Activated T-helper 17 cell treated with anti-CD3 and anti-CD28 coated beads, Interleukin-2, amount 50 U/mL, for 72 hours (primary cell): ENCODE data around the gene PIK3R6. TPM values are rescaled to one million over a fixed set of nuclear protein-coding genes. Genes with fewer than 3 reads are reported as not detected.
"Not testable (repeated sequence)": the region's sequence is repeated elsewhere in the genome, so short reads cannot be mapped to it uniquely, and the experiment has no call there.

Experiments
- ATAC-seq: fragments of 150-1000 bp; cut with Tn5 transposase; replicated peaks from 2 replicates; pipeline ENCODE4 v1.10.0; 2021; ENCODE audit warnings: mild to moderate bottlenecking, moderate library complexity
- H3K27ac Mint-ChIP-seq: one replicate; pipeline ENCODE4 v1.8.0; 2022; ENCODE audit warnings: mixed read lengths
- H3K27me3 Mint-ChIP-seq: one replicate; pipeline ENCODE4 v1.8.0; 2022; ENCODE audit warnings: mixed read lengths
- H3K36me3 Mint-ChIP-seq: one replicate; pipeline ENCODE4 v1.8.0; 2022; ENCODE audit warnings: low read depth, mild to moderate bottlenecking, mixed read lengths
- H3K4me1 Mint-ChIP-seq: one replicate; pipeline ENCODE4 v1.8.0; 2022; ENCODE audit warnings: mixed read lengths
- H3K4me3 Mint-ChIP-seq: one replicate; pipeline ENCODE4 v1.8.0; 2022; ENCODE audit warnings: mild to moderate bottlenecking, mixed read lengths
- H3K9me3 Mint-ChIP-seq: one replicate; pipeline ENCODE4 v1.8.0; 2022; ENCODE audit warnings: mixed read lengths
- total RNA-seq, 2 donors: library from RNA; stranded (reverse); gene quantifications; one replicate each; pipeline ENCODE4 v1.2.3, GENCODE V29; 2022

The PIK3R6 gene
- total RNA-seq, 2 donors from 2014 or later, result 4.6 to 7.6 TPM

GRCh38 chr17:8887834-8888703 is 20.6 kb upstream of the PIK3R6 start:
- no peaks in the 10 kb centered on the region for H3K27me3 Mint-ChIP-seq
- H3K36me3 Mint-ChIP-seq, result peaks cover 83% of the 10 kb centered on the region
- no peak overlapping the region for H3K27ac Mint-ChIP-seq
- no peaks in the 10 kb centered on the region for H3K9me3 Mint-ChIP-seq
- no peak for ATAC-seq
- H3K4me3 Mint-ChIP-seq, result no peak overlapping the region
- H3K4me1 Mint-ChIP-seq, result peaks cover 21% of the 10 kb centered on the region

GRCh38 chr17:8887301-8887700 is 19.8 kb upstream of the PIK3R6 start:
- no peak for ATAC-seq
- Mint-ChIP-seq H3K4me3 (no peak overlapping the region), H3K4me1 (peaks cover 20% of the 10 kb centered on the region), H3K9me3 (no peaks in the 10 kb centered on the region), H3K27me3 (no peaks in the 10 kb centered on the region), H3K27ac (no peak overlapping the region), H3K36me3 (peaks cover 83% of the 10 kb centered on the region)

- Mint-ChIP-seq H3K9me3 (no peaks in the 10 kb centered on the region), H3K4me3 (no peak overlapping the region), H3K27me3 (no peaks in the 10 kb centered on the region), H3K4me1 (peaks cover 16% of the 10 kb centered on the region), H3K27ac (no peak overlapping the region), H3K36me3 (peaks cover 84% of the 10 kb centered on the region)
- ATAC-seq, result no peak
These were observed 18.7 kb upstream of the PIK3R6 start for GRCh38 chr17:8885967-8886684.

DNA sequence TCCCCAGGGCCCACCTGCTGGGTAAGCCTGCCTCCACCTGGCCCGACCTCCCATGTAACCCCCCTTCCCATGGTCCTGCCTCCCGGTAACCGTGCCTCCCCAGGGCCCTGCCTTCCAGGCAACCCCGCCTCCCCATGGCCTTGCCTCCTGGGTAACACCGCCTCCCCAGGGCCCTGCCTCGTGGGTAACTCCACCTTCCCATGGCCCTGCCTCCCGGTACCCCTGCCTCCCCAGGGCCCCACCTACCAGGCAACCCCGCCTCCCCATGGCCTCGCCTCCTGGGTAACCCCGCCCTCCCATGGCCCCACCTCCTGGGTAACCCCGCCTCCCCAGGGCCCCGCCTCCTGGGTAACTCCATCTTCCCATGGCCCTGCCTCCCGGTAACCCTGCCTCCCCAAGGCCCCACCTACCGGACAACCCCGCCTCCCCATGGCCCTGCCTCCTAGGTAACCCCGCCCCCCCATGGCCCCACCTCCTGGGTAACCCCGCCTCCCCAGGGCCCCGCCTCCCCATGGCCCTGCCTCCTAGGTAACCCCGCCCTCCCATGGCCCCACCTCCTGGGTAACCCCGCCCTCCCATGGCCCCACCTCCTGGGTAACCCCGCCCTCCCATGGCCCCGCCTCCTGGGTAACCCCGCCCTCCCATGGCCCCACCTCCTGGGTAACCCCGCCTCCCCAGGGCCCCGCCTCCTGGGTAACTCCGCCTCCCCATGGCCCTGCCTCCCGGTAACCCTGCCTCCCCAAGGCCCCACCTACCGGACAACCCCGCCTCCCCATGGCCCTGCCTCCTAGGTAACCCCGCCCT is 17.9 kb upstream of the PIK3R6 start:
- Mint-ChIP-seq H3K4me1 (peaks cover 16% of the 10 kb centered on the region), H3K36me3 (peaks cover 89% of the 10 kb centered on the region)

DNA sequence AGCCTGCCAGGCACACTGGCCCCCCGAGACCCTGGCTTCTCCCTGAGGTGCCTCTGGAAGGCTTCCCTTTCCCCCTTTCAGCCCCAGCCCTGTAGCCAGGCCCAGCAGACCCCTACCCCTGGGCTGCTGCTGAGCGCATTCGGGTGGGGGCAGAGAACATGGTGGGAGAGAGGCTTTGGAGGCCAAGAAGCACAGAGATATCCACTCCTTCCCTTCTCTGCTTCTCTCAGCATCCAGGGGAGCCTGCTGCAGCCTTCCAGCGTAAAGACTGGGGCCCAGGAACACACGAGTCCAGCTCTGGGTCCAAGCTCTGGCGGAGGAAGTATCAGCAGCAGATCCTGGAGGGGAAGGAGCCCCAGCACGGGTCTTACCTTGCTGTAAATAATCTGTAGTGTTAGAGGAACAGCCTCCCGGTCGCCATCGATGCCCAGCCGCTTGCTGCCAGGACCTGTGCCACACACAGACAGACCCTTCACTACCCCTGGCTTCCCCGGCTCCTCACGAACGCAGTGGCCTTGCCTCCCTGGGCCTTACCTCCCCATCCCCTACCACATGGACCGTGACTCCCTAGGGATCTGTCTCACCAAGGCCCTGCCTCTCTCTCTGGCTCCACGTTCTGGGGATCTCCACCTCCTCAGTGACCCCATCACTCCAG is 17.0 kb upstream of the PIK3R6 start:
- no peak for ATAC-seq
- H3K36me3 Mint-ChIP-seq, result peaks cover 89% of the 10 kb centered on the region
- H3K4me3 Mint-ChIP-seq, result no peak overlapping the region
- H3K9me3 Mint-ChIP-seq, result no peaks in the 10 kb centered on the region
- peak overlapping the region; percentile 82 for H3K27ac Mint-ChIP-seq
- peaks cover 16% of the 10 kb centered on the region for H3K4me1 Mint-ChIP-seq
- no peaks in the 10 kb centered on the region for H3K27me3 Mint-ChIP-seq

More for the DNA sequence above, 17.9 kb upstream of the PIK3R6 start:
- not testable (repeated sequence) for H3K4me3 Mint-ChIP-seq, H3K27me3 Mint-ChIP-seq, H3K9me3 Mint-ChIP-seq, H3K27ac Mint-ChIP-seq
- ATAC-seq, result peak; percentile 66

DNA sequence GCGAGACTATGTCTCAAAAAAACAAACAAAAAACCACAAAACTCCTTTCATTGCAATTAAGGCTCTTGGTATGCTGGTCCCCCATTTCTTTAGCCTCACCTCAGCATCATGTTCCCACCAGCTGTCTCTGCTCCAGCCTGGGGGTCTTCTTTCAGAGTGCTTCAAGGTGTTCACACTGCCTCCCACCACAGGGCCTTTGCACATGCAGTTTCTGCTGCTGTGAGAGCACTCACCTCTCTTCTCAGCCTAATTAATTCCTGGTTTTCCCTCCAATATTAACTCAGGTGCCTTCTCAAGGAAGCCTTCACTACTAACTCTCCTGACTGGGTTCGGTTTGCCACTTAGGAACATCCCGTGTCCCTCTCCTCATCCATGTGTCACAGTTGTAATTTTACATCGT is 15.9 kb upstream of the PIK3R6 start:
- H3K27ac Mint-ChIP-seq, result peak overlapping the region; percentile 82

GRCh38 chr17:8881606-8882005 is 14.1 kb upstream of the PIK3R6 start:
- Mint-ChIP-seq H3K36me3 (peaks cover 87% of the 10 kb centered on the region), H3K27me3 (no peaks in the 10 kb centered on the region), H3K4me1 (peaks cover 16% of the 10 kb centered on the region), H3K4me3 (no peak overlapping the region), H3K27ac (no peak overlapping the region), H3K9me3 (no peaks in the 10 kb centered on the region)
- no peak for ATAC-seq

More for the DNA sequence above, 15.9 kb upstream of the PIK3R6 start:
- no peaks in the 10 kb centered on the region for H3K9me3 Mint-ChIP-seq
- peaks cover 89% of the 10 kb centered on the region for H3K36me3 Mint-ChIP-seq
- no peaks in the 10 kb centered on the region for H3K27me3 Mint-ChIP-seq
- no peak overlapping the region for H3K4me3 Mint-ChIP-seq
- ATAC-seq, result no peak
- peaks cover 16% of the 10 kb centered on the region for H3K4me1 Mint-ChIP-seq

DNA sequence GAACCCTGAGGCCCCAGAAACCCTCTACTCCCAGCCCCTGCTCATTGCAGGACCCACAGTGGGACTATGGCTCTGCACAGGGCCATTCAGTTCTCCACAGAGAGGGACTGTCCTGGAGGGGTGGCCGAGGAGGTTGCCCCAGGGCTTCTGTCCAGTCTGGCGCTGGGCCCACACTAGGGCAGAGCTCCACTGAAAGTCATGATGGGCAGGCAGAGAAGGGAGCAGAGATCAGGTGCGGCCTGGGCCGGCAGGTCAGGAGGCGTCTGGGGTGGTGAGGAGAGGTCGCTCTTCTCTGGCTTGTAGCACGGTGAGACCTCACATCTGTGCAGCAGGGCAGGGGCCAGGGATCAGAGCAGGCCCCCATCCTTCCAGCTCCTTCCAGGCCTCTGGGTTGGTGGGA is 13.0 kb upstream of the PIK3R6 start:
- no peak for ATAC-seq
- peaks cover 79% of the 10 kb centered on the region for H3K36me3 Mint-ChIP-seq
- no peaks in the 10 kb centered on the region for H3K9me3 Mint-ChIP-seq
- H3K27ac Mint-ChIP-seq, result peak overlapping the region; percentile 73
- H3K4me3 Mint-ChIP-seq, result no peak overlapping the region
- no peaks in the 10 kb centered on the region for H3K27me3 Mint-ChIP-seq
- H3K4me1 Mint-ChIP-seq, result peaks cover 16% of the 10 kb centered on the region

DNA sequence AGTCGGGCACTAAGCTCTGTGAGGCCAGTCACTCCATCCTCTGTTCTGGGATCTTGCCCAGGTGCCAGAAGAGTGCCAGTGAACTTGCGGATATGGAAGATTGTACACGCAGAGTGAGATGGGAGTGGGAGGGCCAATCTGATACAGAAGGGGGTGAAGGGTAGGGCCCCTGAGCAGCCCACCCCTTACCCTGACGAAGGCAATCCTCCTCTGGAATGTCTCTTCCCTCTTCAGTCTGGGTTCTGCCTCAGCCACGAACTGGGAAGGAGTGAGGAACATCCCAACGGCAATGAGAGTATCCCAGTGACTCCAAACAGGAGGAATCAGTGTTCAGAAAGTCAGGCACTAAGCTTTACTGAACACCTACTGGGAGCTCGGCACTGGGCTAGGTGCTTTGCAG is 11.9 kb upstream of the PIK3R6 start:
- H3K9me3 Mint-ChIP-seq, result no peaks in the 10 kb centered on the region
- H3K4me1 Mint-ChIP-seq, result peaks cover 16% of the 10 kb centered on the region
- peak overlapping the region; percentile 73 for H3K27ac Mint-ChIP-seq
- peaks cover 72% of the 10 kb centered on the region for H3K36me3 Mint-ChIP-seq
- no peak for ATAC-seq
- H3K27me3 Mint-ChIP-seq, result no peaks in the 10 kb centered on the region
- H3K4me3 Mint-ChIP-seq, result no peak overlapping the region

DNA sequence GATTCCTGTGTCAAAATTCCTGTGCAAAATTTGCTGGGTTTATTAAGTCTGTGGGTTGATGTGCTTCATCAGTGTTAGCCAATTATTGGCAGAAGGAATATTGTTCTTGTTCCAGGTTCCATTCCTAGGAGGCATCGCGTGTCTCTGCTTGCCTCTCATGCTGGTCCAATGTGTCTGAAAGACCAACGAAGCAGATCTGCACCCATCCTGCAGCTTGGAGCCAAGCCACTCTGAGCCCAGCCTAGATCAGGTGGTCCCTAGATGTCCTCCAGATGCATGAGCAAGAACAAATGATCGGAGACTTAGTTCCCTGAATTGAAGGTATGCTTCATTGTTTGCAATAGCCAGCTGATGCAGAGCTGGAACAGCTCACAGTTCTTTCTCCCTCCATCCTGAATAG is 10.5 kb upstream of the PIK3R6 start:
- Mint-ChIP-seq H3K27ac (peak overlapping the region; percentile 3), H3K9me3 (no peaks in the 10 kb centered on the region), H3K4me3 (no peak overlapping the region), H3K36me3 (peaks cover 58% of the 10 kb centered on the region), H3K27me3 (no peaks in the 10 kb centered on the region), H3K4me1 (peaks cover 8% of the 10 kb centered on the region)
- no peak for ATAC-seq

GRCh38 chr17:8875957-8876356 is 8.5 kb upstream of the PIK3R6 start:
- no peak overlapping the region for H3K27ac Mint-ChIP-seq
- peak; percentile 16 for ATAC-seq
- no peaks in the 10 kb centered on the region for H3K4me1 Mint-ChIP-seq
- peaks cover 38% of the 10 kb centered on the region for H3K36me3 Mint-ChIP-seq
- no peaks in the 10 kb centered on the region for H3K27me3 Mint-ChIP-seq
- H3K4me3 Mint-ChIP-seq, result no peak overlapping the region
- H3K9me3 Mint-ChIP-seq, result no peaks in the 10 kb centered on the region

GRCh38 chr17:8875436-8875835 is 8.0 kb upstream of the PIK3R6 start:
- no peaks in the 10 kb centered on the region for H3K9me3 Mint-ChIP-seq
- ATAC-seq, result no peak
- no peak overlapping the region for H3K27ac Mint-ChIP-seq
- no peaks in the 10 kb centered on the region for H3K4me1 Mint-ChIP-seq
- H3K36me3 Mint-ChIP-seq, result peaks cover 33% of the 10 kb centered on the region
- no peaks in the 10 kb centered on the region for H3K27me3 Mint-ChIP-seq
- H3K4me3 Mint-ChIP-seq, result no peak overlapping the region

DNA sequence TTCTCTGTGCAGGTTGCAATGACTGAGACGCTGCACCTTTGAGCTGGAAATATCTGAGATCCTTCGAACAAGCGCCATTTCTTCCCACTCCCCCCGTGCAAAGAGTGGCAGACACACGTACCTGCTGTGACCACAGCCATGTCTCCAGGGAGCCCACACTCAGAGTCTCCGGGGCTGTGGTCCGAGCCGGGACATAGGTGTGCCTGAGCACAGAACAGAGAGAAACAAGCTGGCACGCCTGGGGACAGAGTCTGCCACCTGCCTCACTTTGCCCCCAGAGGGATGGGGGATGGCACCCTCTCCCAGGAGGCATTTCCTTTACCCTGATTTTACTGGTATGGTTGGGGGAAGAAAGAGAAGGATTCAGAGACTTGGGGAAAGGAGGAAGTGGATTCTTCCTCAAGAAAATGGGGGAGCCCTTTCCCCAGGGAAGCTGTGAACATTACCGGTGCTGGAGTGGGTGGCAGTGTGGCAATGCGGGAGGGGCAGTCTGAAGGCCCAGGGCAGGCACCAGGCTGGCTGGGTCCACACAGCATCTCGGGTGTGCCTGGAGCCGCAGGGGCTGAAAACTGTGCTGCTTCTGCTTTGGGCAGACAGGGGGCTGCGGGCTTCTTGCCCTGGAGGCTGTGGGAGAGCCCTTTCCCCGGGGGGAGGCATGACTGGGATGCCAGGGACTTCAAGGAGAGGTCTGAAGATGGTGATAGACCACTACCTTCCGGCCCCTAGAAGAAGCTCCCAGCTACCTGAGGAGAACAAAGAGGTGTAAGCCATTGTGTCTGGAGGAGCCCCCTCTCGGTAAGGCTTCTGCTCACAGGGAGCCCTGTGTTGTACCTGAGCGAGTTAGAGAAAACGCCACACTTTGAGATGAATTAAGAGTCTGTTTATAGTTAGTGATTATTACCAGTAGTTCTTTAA is 6.6 kb upstream of the PIK3R6 start:
- Mint-ChIP-seq H3K9me3 (no peaks in the 10 kb centered on the region), H3K27ac (no peak overlapping the region), H3K4me1 (peaks cover 2% of the 10 kb centered on the region), H3K4me3 (no peak overlapping the region), H3K27me3 (no peaks in the 10 kb centered on the region), H3K36me3 (peaks cover 19% of the 10 kb centered on the region)
- ATAC-seq, result no peak
